HepG2 (cell line): ENCODE measurements around the gene OS9. TPM values are rescaled to one million over a fixed set of nuclear protein-coding genes. Genes with fewer than 3 reads are reported as not detected.

ENCODE experiments used
- ATF7 ChIP-seq, 2 experiments: fragments of 450-650 bp in 1 of 2; sonication (generic) in 1 of 2; formaldehyde crosslinking in 1 of 2; IDR thresholded peaks; 2 replicates each; pipeline versions ENCODE4 v1.4.0 to v1.6.1; 2016 to 2020; ENCODE audit warnings: antibody characterized with exemption in 1 of 2, mild to moderate bottlenecking in 1 of 2, missing genetic modification reagents in 1 of 2
- CCDC6 ChIP-seq: sonication (generic); formaldehyde crosslinking; IDR thresholded peaks from 2 replicates; pipeline ENCODE4 v1.8.1; 2022; ENCODE audit warnings: mild to moderate bottlenecking, missing genetic modification reagents, moderate library complexity
- GPN1 ChIP-seq: sonication (generic); formaldehyde crosslinking; IDR thresholded peaks from 2 replicates; pipeline ENCODE4 v1.5.1; 2020; ENCODE audit warnings: missing genetic modification reagents, borderline replicate concordance
- KDM5A ChIP-seq: fragments of 200-600 bp; sonication (generic); IDR thresholded peaks from 2 replicates; pipeline ENCODE4 v1.7.0; 2018; ENCODE audit warnings: antibody characterized with exemption, mild to moderate bottlenecking, low read length, borderline replicate concordance
- MATR3 ChIP-seq: sonication (generic); formaldehyde crosslinking; IDR thresholded peaks from 2 replicates; pipeline ENCODE4 v1.4.0; 2020; ENCODE audit warnings: missing genetic modification reagents
- NFE2 ChIP-seq: sonication (generic); formaldehyde crosslinking; IDR thresholded peaks from 2 replicates; pipeline ENCODE4 v1.4.0; 2020; ENCODE audit warnings: missing genetic modification reagents
- RFX1 ChIP-seq: fragments of 450-650 bp; IDR thresholded peaks from 2 replicates; pipeline ENCODE4 v1.6.1; 2017
- RFX5 ChIP-seq: IDR thresholded peaks from 2 replicates; pipeline ENCODE4 v1.6.1; 2011; ENCODE audit warnings: low read depth, low read length, improper control_type of control experiment
- THAP11 ChIP-seq: IDR thresholded peaks from 2 replicates; pipeline ENCODE4 v1.6.1; 2016; ENCODE audit warnings: missing biosample characterization, missing genetic modification reagents
- YEATS2 ChIP-seq: sonication (generic); formaldehyde crosslinking; IDR thresholded peaks from 2 replicates; pipeline ENCODE4 v1.4.0; 2020; ENCODE audit warnings: missing genetic modification reagents, borderline replicate concordance
- ZNF263 ChIP-seq: sonication (generic); formaldehyde crosslinking; IDR thresholded peaks from 2 replicates; pipeline ENCODE4 v1.4.0; 2020; ENCODE audit warnings: missing genetic modification reagents
- ZNF343 ChIP-seq: sonication (generic); formaldehyde crosslinking; IDR thresholded peaks from 2 replicates; pipeline ENCODE4 v1.4.0; 2020; ENCODE audit warnings: mild to moderate bottlenecking, missing genetic modification reagents
- ZNF557 ChIP-seq: sonication (generic); formaldehyde crosslinking; IDR thresholded peaks from 2 replicates; pipeline ENCODE4 v1.4.0; 2020; ENCODE audit warnings: missing genetic modification reagents
- ZNF749 ChIP-seq: sonication (generic); formaldehyde crosslinking; IDR thresholded peaks from 2 replicates; pipeline ENCODE4 v1.8.0; 2022; ENCODE audit warnings: mild to moderate bottlenecking, missing genetic modification reagents, moderate library complexity, borderline replicate concordance
- polyA plus RNA-seq, 8 experiments: library from polyadenylated mRNA; depleted of rRNA in 3 of 8; stranded (reverse) in 7 of 8; unstranded in 1 of 8; fragments of >200 nt; fragmentation: Illumina TruSeq in 4 of 8; extraction: Trizol in 4 of 8; gene quantifications; 2 replicates each; pipeline versions ENCODE4 v1.2.1 to v1.2.3, GENCODE V29; 2011 to 2016; ENCODE audit warnings: low read depth in 4 of 8, missing spikeins in 1 of 8, mixed read lengths in 1 of 8; ENCODE audit not compliant: insufficient read depth in 1 of 8
- total RNA-seq, 5 experiments: library from RNA; depleted of rRNA; stranded (reverse); fragments of >200 nt; fragmentation: Illumina TruSeq; extraction: Trizol; gene quantifications; 2 replicates each; pipeline ENCODE4 v1.2.3, GENCODE V29; 2016; ENCODE audit warnings: low read depth in 1 of 5
- TF ChIP-seq, protein P1 (sequence below): sonication (generic); formaldehyde crosslinking; IDR thresholded peaks from 2 replicates; pipeline ENCODE4 v1.9.0; 2021; ENCODE audit warnings: mild to moderate bottlenecking, missing genetic modification reagents
- TF ChIP-seq, protein P2 (sequence below): sonication (generic); formaldehyde crosslinking; IDR thresholded peaks from 2 replicates; pipeline ENCODE4 v1.5.1; 2020; ENCODE audit warnings: mild to moderate bottlenecking, missing genetic modification reagents
- TF ChIP-seq, protein P3 (sequence below): sonication (generic); formaldehyde crosslinking; IDR thresholded peaks from 2 replicates; pipeline ENCODE4 v1.4.0; 2020; ENCODE audit warnings: missing genetic modification reagents, borderline replicate concordance
- TF ChIP-seq, protein P4 (sequence below): IDR thresholded peaks from 2 replicates; pipeline ENCODE4 v1.6.1; 2018; ENCODE audit warnings: missing genetic modification reagents, mild to moderate bottlenecking, missing compliant biosample characterization

The OS9 gene
- total and polyA plus RNA-seq, 2 of the 13 experiments (the other 11 are each of a cell fraction or from before 2014, with no cell fraction given) = 156 to 206 TPM

DNA sequence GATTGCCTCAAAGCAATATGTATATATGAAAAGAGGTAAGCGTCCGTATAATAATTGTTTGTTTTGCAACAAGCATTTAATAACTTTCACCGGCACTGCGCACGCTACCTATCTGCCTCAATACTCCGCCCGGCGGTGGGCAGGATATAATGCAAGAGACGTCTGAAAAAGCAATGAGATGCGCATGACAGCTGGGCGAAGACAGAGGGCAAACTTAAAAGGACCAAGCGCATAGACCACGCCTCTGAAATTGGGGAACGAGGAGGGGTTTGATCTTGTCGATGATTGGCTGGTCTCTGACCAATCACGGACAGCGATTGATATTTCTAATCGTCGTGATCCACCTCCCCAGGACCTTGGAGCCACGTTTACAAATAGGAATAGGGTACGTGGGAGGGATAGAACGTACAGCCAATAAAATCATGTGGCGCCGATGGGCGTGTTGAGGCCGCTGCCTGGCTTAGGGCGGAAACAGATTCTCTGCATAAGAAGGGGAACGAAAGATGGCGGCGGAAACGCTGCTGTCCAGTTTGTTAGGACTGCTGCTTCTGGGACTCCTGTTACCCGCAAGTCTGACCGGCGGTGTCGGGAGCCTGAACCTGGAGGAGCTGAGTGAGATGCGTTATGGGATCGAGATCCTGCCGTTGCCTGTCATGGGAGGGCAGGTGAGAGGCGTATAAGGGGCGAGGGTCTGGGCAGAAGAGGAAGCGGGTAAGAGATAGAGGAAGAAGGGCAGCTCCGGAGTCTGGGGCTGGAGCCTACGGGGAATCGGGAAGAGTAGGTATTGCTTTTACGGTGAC lies at the start of gene OS9 (continued):
- TF ChIP-seq, protein P1, sequence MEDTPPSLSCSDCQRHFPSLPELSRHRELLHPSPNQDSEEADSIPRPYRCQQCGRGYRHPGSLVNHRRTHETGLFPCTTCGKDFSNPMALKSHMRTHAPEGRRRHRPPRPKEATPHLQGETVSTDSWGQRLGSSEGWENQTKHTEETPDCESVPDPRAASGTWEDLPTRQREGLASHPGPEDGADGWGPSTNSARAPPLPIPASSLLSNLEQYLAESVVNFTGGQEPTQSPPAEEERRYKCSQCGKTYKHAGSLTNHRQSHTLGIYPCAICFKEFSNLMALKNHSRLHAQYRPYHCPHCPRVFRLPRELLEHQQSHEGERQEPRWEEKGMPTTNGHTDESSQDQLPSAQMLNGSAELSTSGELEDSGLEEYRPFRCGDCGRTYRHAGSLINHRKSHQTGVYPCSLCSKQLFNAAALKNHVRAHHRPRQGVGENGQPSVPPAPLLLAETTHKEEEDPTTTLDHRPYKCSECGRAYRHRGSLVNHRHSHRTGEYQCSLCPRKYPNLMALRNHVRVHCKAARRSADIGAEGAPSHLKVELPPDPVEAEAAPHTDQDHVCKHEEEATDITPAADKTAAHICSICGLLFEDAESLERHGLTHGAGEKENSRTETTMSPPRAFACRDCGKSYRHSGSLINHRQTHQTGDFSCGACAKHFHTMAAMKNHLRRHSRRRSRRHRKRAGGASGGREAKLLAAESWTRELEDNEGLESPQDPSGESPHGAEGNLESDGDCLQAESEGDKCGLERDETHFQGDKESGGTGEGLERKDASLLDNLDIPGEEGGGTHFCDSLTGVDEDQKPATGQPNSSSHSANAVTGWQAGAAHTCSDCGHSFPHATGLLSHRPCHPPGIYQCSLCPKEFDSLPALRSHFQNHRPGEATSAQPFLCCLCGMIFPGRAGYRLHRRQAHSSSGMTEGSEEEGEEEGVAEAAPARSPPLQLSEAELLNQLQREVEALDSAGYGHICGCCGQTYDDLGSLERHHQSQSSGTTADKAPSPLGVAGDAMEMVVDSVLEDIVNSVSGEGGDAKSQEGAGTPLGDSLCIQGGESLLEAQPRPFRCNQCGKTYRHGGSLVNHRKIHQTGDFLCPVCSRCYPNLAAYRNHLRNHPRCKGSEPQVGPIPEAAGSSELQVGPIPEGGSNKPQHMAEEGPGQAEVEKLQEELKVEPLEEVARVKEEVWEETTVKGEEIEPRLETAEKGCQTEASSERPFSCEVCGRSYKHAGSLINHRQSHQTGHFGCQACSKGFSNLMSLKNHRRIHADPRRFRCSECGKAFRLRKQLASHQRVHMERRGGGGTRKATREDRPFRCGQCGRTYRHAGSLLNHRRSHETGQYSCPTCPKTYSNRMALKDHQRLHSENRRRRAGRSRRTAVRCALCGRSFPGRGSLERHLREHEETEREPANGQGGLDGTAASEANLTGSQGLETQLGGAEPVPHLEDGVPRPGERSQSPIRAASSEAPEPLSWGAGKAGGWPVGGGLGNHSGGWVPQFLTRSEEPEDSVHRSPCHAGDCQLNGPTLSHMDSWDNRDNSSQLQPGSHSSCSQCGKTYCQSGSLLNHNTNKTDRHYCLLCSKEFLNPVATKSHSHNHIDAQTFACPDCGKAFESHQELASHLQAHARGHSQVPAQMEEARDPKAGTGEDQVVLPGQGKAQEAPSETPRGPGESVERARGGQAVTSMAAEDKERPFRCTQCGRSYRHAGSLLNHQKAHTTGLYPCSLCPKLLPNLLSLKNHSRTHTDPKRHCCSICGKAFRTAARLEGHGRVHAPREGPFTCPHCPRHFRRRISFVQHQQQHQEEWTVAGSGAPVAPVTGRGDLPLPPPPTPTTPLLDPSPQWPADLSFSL (CRISPR knock-in tag) = no peak
- TF ChIP-seq GPN1 (CRISPR knock-in tag) = no peak
- no peak for TF ChIP-seq ZNF749 (CRISPR knock-in tag)
- TF ChIP-seq MATR3 (CRISPR knock-in tag) = no peak
- peak; percentile 32; the same call in 1 of the 2 replicates for TF ChIP-seq ZNF263 (CRISPR knock-in tag)
- TF ChIP-seq RFX5 = peak; percentile 87
- TF ChIP-seq CCDC6 = no peak
- no peak for TF ChIP-seq NFE2
- TF ChIP-seq ATF7 (IDR thresholded peaks at IDR 0.05) = no peak
- no peak for TF ChIP-seq ATF7 (CRISPR knock-in tag; IDR thresholded peaks at IDR 0.05)
- TF ChIP-seq, protein P2, sequence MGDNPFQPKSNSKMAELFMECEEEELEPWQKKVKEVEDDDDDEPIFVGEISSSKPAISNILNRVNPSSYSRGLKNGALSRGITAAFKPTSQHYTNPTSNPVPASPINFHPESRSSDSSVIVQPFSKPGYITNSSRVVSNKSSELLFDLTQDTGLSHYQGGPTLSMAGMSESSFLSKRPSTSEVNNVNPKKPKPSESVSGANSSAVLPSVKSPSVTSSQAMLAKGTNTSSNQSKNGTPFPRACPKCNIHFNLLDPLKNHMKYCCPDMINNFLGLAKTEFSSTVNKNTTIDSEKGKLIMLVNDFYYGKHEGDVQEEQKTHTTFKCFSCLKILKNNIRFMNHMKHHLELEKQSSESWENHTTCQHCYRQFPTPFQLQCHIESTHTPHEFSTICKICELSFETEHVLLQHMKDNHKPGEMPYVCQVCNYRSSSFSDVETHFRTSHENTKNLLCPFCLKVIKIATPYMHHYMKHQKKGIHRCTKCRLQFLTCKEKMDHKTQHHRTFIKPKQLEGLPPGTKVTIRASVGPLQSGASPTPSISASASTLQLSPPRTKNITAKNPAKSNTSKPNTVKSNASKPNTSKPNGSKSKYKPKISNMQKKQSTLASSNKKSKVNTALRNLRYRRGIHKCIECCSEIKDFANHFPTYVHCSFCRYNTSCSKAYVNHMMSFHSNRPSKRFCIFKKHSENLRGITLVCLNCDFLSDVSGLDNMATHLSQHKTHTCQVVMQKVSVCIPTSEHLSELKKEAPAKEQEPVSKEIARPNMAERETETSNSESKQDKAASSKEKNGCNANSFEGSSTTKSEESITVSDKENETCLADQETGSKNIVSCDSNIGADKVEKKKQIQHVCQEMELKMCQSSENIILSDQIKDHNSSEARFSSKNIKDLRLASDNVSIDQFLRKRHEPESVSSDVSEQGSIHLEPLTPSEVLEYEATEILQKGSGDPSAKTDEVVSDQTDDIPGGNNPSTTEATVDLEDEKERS (CRISPR knock-in tag) = no peak
- TF ChIP-seq, protein P3, sequence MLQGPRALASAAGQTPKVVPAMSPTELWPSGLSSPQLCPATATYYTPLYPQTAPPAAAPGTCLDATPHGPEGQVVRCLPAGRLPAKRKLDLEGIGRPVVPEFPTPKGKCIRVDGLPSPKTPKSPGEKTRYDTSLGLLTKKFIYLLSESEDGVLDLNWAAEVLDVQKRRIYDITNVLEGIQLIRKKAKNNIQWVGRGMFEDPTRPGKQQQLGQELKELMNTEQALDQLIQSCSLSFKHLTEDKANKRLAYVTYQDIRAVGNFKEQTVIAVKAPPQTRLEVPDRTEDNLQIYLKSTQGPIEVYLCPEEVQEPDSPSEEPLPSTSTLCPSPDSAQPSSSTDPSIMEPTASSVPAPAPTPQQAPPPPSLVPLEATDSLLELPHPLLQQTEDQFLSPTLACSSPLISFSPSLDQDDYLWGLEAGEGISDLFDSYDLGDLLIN (CRISPR knock-in tag) = no peak
- peak; percentile 86 for TF ChIP-seq THAP11 (CRISPR knock-in tag)
- TF ChIP-seq ZNF557 (CRISPR knock-in tag) = no peak
- TF ChIP-seq, protein P4, sequence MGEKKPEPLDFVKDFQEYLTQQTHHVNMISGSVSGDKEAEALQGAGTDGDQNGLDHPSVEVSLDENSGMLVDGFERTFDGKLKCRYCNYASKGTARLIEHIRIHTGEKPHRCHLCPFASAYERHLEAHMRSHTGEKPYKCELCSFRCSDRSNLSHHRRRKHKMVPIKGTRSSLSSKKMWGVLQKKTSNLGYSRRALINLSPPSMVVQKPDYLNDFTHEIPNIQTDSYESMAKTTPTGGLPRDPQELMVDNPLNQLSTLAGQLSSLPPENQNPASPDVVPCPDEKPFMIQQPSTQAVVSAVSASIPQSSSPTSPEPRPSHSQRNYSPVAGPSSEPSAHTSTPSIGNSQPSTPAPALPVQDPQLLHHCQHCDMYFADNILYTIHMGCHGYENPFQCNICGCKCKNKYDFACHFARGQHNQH (CRISPR knock-in tag) = 0 out of 2 replicates have a peak, but pooled peaks have one; percentile 20
- TF ChIP-seq YEATS2 = no peak
- no peak for TF ChIP-seq RFX1
- peak; percentile 94 for TF ChIP-seq KDM5A
- TF ChIP-seq ZNF343 (CRISPR knock-in tag) = 0 out of 2 replicates have a peak, but pooled peaks have one; percentile 2
